NB4 (cell line): Measurements from ENCODE around the gene IFTAP.

ENCODE experiments used
- DNase-seq: peaks from one replicate; pipeline ENCODE4 v3.0.0; 2010; ENCODE audit warnings: low read depth
- H3K4me3 ChIP-seq: one replicate; pipeline ENCODE4 v1.5.1; 2011; ENCODE audit warnings: mild to moderate bottlenecking, low read depth, low read length, moderate library complexity
- CTCF ChIP-seq: IDR thresholded peaks from one replicate; pipeline ENCODE4 v1.5.1; 2012; ENCODE audit warnings: low read depth, low read length
- MAX ChIP-seq: IDR thresholded peaks from 2 replicates; pipeline ENCODE4 v1.6.1; 2011; ENCODE audit warnings: low read depth, low read length
- MYC ChIP-seq: IDR thresholded peaks from 2 replicates; pipeline ENCODE4 v1.6.1; 2011; ENCODE audit warnings: low read depth, low read length
- POLR2A ChIP-seq: IDR thresholded peaks from 2 replicates; pipeline ENCODE4 v1.6.1; 2011; ENCODE audit warnings: mild to moderate bottlenecking; ENCODE audit not compliant: insufficient read length; ENCODE audit errors: extremely low read depth

The IFTAP gene

GRCh38 chr11:36617543-36618362 lies 23.5 kb downstream of the IFTAP start:
- H3K4me3 ChIP-seq: no peak overlapping the region
- no peak for DNase-seq
- TF ChIP-seq MYC: no peak
- TF ChIP-seq POLR2A: no peak
- no peak for TF ChIP-seq CTCF
- TF ChIP-seq MAX: no peak

GRCh38 chr11:36618363-36619047 lies 24.2 kb downstream of the IFTAP start:
- H3K4me3 ChIP-seq: no peak overlapping the region
- TF ChIP-seq POLR2A (no peak), CTCF (no peak), MAX (no peak), MYC (no peak)

GRCh38 chr11:36619502-36619901 lies 25.2 kb downstream of the IFTAP start:
- no peak overlapping the region for H3K4me3 ChIP-seq
- TF ChIP-seq MAX (no peak), POLR2A (no peak), CTCF (no peak), MYC (no peak)
- no peak for DNase-seq

More at GRCh38 chr11:36618363-36619047, 24.2 kb downstream of the IFTAP start:
- DNase-seq: no peak

GRCh38 chr11:36620246-36620645 lies 25.9 kb downstream of the IFTAP start:
- TF ChIP-seq CTCF: no peak

GRCh38 chr11:36622431-36623136 lies 28.3 kb downstream of the IFTAP start:
- TF ChIP-seq POLR2A (no peak), CTCF (peak; percentile 8)
- peak; percentile 31 for DNase-seq
- H3K4me3 ChIP-seq: no peak overlapping the region

More at GRCh38 chr11:36620246-36620645, 25.9 kb downstream of the IFTAP start:
- DNase-seq: no peak
- H3K4me3 ChIP-seq: no peak overlapping the region
